OCI-LY1 (cell line): ENCODE data around the gene ARHGEF16.

Source experiments
- CTCF ChIP-seq: fragments of 200-600 bp; sonication (generic), shearing (Covaris generic); IDR thresholded peaks from 2 replicates; pipeline ENCODE4 v1.5.1; 2017; ENCODE audit warnings: mild to moderate bottlenecking, antibody characterized with exemption, low read length, moderate library complexity, mixed read lengths
- EZH2 ChIP-seq: fragments of 200-600 bp; sonication (generic), shearing (Covaris generic); IDR thresholded peaks from 2 replicates; pipeline ENCODE4 v1.8.0; 2017; ENCODE audit warnings: borderline replicate concordance, mixed run types, mild to moderate bottlenecking, antibody characterized with exemption, low read length, moderate library complexity, mixed read lengths

GRCh38 chr1:3472088-3472850 is 17.8 kb downstream of the ARHGEF16 start:
- TF ChIP-seq EZH2 (no peak), CTCF (no peak)
